Upper lobe of right lung (tissue), 1 donor: Measurements from ENCODE around the gene GPR162. TPM values are rescaled to one million over a fixed set of nuclear protein-coding genes. Genes with fewer than 3 reads are reported as not detected.

Experiments
- ATAC-seq: fragments of 200-7000 bp; cut with Tn5 transposase; one replicate; pipeline ENCODE4 v1.9.1; 2020; ENCODE audit warnings: mild to moderate bottlenecking, moderate library complexity
- DNase-seq: peaks from one replicate; pipeline ENCODE4 v3.0.0-alpha.2; 2020
- H3K27ac ChIP-seq: fragments of 200-600 bp; one replicate; pipeline ENCODE4 v1.8.0; 2022
- H3K27me3 ChIP-seq: fragments of 200-600 bp; one replicate; pipeline ENCODE4 v1.8.0; 2022; ENCODE audit warnings: mild to moderate bottlenecking
- H3K36me3 ChIP-seq: fragments of 200-600 bp; one replicate; pipeline ENCODE4 v1.8.0; 2022
- H3K4me1 ChIP-seq: fragments of 200-600 bp; one replicate; pipeline ENCODE4 v1.8.0; 2022
- H3K4me3 ChIP-seq: fragments of 200-600 bp; one replicate; pipeline ENCODE4 v1.8.0; 2022; ENCODE audit warnings: mild to moderate bottlenecking
- H3K9me3 ChIP-seq: fragments of 200-600 bp; one replicate; pipeline ENCODE4 v1.8.0; 2022
- CTCF ChIP-seq: fragments of 200-600 bp; IDR thresholded peaks from one replicate; pipeline ENCODE4 v1.8.0; 2022; ENCODE audit warnings: antibody characterized with exemption
- intact Hi-C: fragments of 100-400 bp; cut with DNase I; formaldehyde crosslinking; loops from one replicate; pipeline ENCODE4 v1.11.0; 2022
- total RNA-seq: library from RNA; stranded (reverse); fragmentation: NEBNext Ultra II Directional; extraction: Animal tissue kit (Norgen Biotek cat#: 25700); gene quantifications from one replicate; pipeline ENCODE4 v1.2.1, GENCODE V29; 2021
- donor health status: DM: no; HTN: yes; CAD: no; lungs with severe emphysema.

GPR162 gene
- total RNA-seq, 1 donor from 2014 or later = 17.1 TPM

GRCh38 chr12:6810758-6811157 lies 10.9 kb upstream of the GPR162 start:
- Histone ChIP-seq H3K9me3 (no peaks in the 10 kb centered on the region), H3K27me3 (no peaks in the 10 kb centered on the region), H3K36me3 (no peaks in the 10 kb centered on the region), H3K4me1 (no peaks in the 10 kb centered on the region), H3K4me3 (no peak overlapping the region), H3K27ac (no peak overlapping the region)
- DNase-seq (no peak), ATAC-seq (no peak)
- intact Hi-C loops = no loop called here
- no peak for TF ChIP-seq CTCF

GRCh38 chr12:6813363-6813762 lies 8.3 kb upstream of the GPR162 start:
- H3K4me3 ChIP-seq = no peak overlapping the region
- TF ChIP-seq CTCF = no peak
- H3K27me3 ChIP-seq = no peaks in the 10 kb centered on the region
- no peak for ATAC-seq
- intact Hi-C loops = no loop called here
- no peak for DNase-seq
- no peaks in the 10 kb centered on the region for H3K9me3 ChIP-seq
- no peaks in the 10 kb centered on the region for H3K4me1 ChIP-seq
- H3K36me3 ChIP-seq = no peaks in the 10 kb centered on the region
- H3K27ac ChIP-seq = no peak overlapping the region

- no peak for ATAC-seq
- intact Hi-C loops = no loop called here
These were observed 5.0 kb upstream of the GPR162 start for GRCh38 chr12:6816598-6816997.

GRCh38 chr12:6817098-6817497 lies 4.5 kb upstream of the GPR162 start:
- ATAC-seq (no peak), DNase-seq (no peak)
- intact Hi-C loops = no loop called here
- H3K4me1 ChIP-seq = peaks cover 6% of the 10 kb centered on the region
- H3K27ac ChIP-seq = no peak overlapping the region
- no peak overlapping the region for H3K4me3 ChIP-seq
- no peaks in the 10 kb centered on the region for H3K27me3 ChIP-seq
- no peak for TF ChIP-seq CTCF
- no peaks in the 10 kb centered on the region for H3K36me3 ChIP-seq
- no peaks in the 10 kb centered on the region for H3K9me3 ChIP-seq

More at GRCh38 chr12:6816598-6816997, 5.0 kb upstream of the GPR162 start:
- Histone ChIP-seq H3K27ac (no peak overlapping the region), H3K27me3 (no peaks in the 10 kb centered on the region), H3K9me3 (no peaks in the 10 kb centered on the region), H3K4me3 (no peak overlapping the region), H3K4me1 (peaks cover 6% of the 10 kb centered on the region), H3K36me3 (no peaks in the 10 kb centered on the region)
- DNase-seq = no peak
- TF ChIP-seq CTCF = no peak

- intact Hi-C loops = no loop called here
- DNase-seq (no peak), ATAC-seq (no peak)
- Histone ChIP-seq H3K36me3 (no peaks in the 10 kb centered on the region), H3K4me3 (no peak overlapping the region), H3K27ac (no peak overlapping the region), H3K9me3 (no peaks in the 10 kb centered on the region), H3K27me3 (no peaks in the 10 kb centered on the region), H3K4me1 (peaks cover 6% of the 10 kb centered on the region)
- TF ChIP-seq CTCF = no peak
These were observed 3.9 kb upstream of the GPR162 start for GRCh38 chr12:6817662-6818157.

- H3K4me3 ChIP-seq = no peak overlapping the region
- H3K27me3 ChIP-seq = no peaks in the 10 kb centered on the region
- H3K4me1 ChIP-seq = peaks cover 6% of the 10 kb centered on the region
- intact Hi-C loops = no loop called here
- H3K36me3 ChIP-seq = no peaks in the 10 kb centered on the region
- DNase-seq = no peak
- H3K9me3 ChIP-seq = no peaks in the 10 kb centered on the region
- H3K27ac ChIP-seq = no peak overlapping the region
- TF ChIP-seq CTCF = no peak
- ATAC-seq = peak; percentile 3
These were observed 3.4 kb upstream of the GPR162 start for GRCh38 chr12:6818222-6818621.
